ENCODE data around the gene ZEB2.
A peak's percentile ranks its signal among the peaks of the same experiment; 100 is the strongest.

ZEB2 gene

GRCh38 chr2:144415386-144415785, 104.5 kb downstream of the ZEB2 start:
- DNase-seq, result no peak

DNA sequence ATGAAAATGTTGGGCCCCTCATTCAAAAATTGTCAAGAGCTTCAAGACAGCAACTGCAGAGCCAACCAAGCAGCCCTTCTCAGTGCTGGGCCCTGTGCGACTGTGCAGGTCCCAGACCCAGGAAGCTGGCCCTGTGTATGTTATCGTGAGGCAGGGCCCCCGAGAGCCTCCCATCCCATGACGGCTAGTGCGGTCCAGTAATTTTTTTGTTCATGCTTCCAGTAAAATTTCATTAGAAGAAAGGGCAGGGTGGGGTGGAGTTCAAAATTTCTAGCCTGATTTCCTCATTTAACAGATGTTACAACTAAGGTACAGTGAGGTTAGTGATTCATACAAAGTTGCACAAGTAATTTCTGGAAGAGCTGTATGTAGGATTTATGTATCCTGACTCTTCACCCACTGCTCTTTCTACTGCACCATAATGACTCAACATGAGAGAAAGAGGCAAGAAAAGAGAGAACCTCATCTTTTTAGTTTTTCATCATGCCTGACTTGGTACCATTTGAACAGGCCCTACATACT, 105.5 kb downstream of the ZEB2 start:
- peak; percentile 95 for DNase-seq

DNA sequence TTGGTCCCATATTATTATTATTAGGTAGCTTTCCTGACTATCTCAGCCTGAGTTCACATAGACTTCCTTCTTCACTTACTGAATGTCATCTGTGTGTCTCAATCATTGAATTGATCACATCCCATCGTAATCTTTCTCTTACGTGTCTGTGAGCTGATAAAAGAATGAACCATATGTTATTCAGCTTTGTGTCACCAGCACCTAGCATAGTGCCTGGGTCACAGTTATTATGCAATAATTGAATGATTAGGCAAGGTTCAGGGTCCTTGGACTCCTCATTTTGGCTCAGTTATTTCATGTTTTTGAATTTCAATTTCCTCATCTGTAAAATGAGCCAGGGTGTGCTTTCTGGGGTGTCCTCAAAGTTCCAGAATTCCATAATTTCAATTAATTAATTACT, 107.2 kb downstream of the ZEB2 start:
- DNase-seq, result no peak

- no peak for DNase-seq
These were observed 108.4 kb downstream of the ZEB2 start for GRCh38 chr2:144411473-144411872.

DNA sequence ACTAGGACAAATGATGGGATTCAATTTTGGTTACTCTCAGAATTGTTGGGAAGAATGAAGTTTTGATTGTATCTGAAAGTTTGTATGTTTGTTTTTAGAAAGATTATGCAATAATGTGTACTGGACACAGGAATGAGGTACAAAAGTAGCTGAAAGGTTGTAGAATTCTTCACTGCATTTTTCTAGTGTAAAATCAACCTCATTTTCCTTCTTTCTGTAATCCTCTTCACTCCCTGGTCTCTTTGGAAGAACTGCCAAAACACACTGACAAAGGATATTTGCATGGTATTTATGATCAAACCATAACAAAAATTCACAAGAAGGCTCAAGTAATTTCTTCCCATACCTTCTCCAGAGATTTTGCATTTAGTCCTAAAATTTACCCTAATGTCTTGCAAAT, 110.7 kb downstream of the ZEB2 start:
- no peak for DNase-seq

DNA sequence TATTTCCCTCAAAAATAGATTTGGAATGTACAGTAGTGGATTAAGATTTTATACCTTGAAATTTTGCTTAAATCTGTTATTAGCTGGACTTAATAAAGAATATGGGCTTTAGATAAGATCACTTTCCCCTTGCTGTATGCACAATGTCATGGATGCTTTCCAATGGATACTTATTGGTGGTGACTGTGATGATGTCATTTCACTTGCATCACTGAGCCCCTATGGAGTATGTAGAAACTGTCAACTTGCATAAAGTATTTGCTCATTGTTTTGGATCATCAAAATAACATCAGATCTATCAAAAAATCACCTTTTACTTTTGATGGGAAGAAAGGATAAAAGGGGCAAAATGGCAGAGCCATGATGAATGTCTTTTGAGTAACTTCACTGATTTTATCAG, 112.7 kb downstream of the ZEB2 start:
- no peak for DNase-seq

GRCh38 chr2:144405982-144406788, 113.7 kb downstream of the ZEB2 start:
- DNase-seq, result no peak

DNA sequence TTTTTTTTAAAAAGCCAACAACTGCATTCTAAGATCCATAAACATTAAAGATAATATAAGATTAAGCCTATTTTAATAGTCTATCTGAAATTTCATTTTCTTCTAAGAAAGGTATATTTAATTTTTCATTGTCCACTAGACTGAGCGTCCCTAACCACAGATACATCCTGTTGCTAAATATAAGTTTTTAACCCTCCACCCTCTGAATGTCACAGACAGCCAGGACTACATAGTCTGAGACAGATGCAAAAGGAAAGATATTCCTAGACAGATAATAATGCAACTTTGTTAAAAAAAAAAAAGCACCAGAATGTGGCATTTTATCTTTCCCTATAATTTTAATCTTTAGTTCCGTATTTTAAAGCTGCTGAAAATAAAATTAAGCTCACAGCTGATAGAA, 114.6 kb downstream of the ZEB2 start:
- DNase-seq, result no peak

- DNase-seq, result no peak
These were observed 115.2 kb downstream of the ZEB2 start for GRCh38 chr2:144404586-144405314.

- DNase-seq, result peak; percentile 18
These were observed 116.0 kb downstream of the ZEB2 start for GRCh38 chr2:144403933-144404332.

DNA sequence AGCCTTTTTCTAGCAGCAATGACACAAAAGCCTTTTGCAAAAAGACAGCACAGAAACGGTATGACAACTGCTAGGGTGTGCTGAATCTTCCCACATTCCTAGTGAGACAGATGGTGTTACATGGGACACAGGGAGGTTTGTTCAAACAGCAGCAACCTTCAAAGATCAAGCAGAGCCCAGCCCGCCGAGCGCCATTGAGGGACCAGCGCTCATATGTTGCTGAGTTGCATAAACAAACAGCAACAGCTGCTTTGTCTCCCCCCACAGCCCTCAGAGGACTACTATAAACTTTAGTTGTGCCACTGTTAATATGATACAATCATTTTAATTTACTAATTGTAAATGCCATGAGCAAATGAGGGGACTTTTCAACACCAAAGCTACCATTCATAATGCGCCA, 117.7 kb downstream of the ZEB2 start:
- peak; percentile 14 for DNase-seq

- DNase-seq, result no peak
These were observed 118.9 kb downstream of the ZEB2 start for GRCh38 chr2:144401036-144401435.

- DNase-seq, result no peak
These were observed 123.6 kb downstream of the ZEB2 start for GRCh38 chr2:144396318-144396717.

DNA sequence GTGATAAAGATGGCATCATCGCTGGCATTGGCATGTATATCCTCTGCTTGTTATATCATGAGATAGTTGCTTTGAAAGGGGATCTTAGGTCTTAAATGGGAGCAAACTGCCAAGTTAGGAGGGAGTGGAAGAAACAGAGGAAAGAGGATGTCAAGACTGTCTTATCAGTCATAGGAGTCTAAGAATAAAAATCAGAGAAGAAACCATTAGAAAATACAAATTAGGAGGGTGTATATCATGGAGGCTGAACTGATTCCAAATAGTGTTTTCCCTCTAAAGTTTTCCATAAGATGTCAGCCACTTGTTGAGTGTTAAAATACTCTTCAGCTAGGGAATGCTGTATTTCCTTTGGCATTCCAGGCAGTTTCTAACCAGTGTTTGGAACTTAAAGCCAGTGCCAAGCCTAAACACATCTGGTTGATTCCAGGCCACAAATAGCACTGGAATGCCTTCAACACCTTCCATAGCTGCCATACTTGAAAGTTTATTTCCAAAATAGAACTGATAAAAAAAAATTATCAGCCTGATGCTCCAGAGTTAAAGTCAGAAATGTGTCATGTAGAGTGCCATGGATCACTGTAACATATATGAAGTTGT, 129.4 kb downstream of the ZEB2 start:
- DNase-seq, result peak; percentile 70

GRCh38 chr2:144389930-144390311, 130.0 kb downstream of the ZEB2 start:
- no peak for DNase-seq

DNA sequence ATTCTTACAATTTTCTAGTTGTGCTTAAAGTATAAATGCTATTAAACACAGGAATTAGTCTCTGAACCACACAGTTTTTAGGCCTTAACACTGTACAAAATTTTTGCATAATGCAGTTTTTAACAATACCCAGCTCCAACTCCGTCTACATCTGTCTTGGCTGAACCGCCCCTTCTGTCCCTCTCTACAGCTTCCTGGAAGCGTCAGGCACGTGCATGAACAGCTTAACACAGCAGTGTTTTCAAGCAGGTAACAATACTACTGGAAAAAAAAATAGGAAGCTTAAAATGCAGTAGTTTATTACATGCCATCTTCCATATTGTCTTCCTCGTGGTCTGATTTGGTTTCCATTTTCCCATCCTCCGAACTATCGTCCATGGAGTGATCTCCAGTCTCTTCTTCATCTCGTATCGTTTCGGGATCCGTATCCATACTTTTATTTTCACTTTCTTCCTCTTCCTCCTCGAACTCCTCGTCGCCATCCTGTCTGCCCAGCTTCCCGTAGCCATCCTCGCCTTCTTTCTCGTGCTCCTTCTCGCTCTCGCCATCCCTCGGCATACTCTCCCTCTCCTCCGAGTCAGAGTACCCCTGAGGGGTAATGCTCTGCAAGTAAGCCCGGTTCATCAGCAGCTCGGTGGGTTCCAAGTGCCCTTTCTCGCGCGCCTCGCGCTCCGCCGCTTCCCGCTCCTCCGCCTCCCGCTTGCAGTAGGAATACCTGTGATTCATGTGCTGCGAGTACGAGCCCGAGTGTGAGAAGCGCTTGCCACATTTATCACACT, 130.6 kb downstream of the ZEB2 start:
- DNase-seq, result no peak

- no peak for DNase-seq
These were observed 134.5 kb downstream of the ZEB2 start for GRCh38 chr2:144385381-144385780.

DNA sequence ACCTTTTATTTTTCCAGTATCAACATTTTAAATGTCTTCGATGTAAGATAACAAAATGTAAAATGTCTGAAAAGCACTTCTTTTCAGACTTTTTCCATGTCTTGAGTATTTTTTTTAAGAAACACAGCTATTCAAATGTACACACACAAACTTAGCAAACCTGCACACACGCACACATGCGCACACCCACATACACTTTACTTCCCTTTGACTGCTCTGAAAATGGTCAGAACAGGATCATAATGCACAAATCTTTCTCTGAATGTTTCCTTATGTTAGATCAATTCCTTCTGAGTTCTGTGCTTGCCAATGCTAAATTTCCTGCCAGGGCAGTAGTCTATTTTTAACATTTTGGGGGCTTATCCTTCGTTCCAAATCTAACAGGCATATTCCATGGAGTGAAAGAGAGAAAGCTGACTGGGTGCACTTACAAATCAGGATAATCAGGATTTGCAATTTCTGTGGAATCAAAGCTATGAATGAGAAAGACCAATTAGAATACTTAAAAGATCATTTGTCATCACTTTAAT, 136.3 kb downstream of the ZEB2 start:
- no peak for DNase-seq

DNA sequence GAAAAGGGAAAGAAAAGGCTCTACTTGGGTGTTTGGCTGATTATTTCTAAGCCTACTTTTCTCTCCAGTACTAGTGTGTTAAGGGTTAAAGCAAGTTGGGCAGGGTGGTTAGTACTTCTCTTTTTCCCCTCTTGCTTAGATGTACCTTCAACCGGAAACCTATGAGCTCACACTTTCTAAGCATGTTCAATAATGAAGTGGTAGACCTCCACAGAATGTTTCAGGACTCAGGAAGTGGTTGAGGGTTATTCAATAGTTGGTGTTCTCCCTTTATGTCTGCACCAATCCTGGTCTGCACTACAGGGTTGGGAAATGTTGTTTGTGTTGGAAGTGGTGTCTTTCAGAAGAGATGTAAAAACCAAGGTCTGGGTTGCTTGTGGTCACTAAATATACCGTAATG, 137.1 kb downstream of the ZEB2 start:
- no peak for DNase-seq

- no peak for DNase-seq
These were observed 138.2 kb downstream of the ZEB2 start for GRCh38 chr2:144381716-144382115.

GRCh38 chr2:144379851-144380311, 140.0 kb downstream of the ZEB2 start:
- no peak for DNase-seq

GRCh38 chr2:144378551-144378950, 141.4 kb downstream of the ZEB2 start:
- no peak for DNase-seq
